Erythroblast (primary cell): ENCODE measurements around the gene CD22.
"Not testable (repeated sequence)": the region's sequence is repeated elsewhere in the genome, so short reads cannot be mapped to it uniquely, and the experiment has no call there.

Experiments
- DNase-seq, 2 experiments: peaks; one replicate each; lab custom pipeline; 2025; lab: John Stamatoyannopoulos, UW
- GATA1 ChIP-seq: IDR thresholded peaks from 2 replicates; pipeline ENCODE4 v1.6.1; 2011; ENCODE audit warnings: low read depth, mild to moderate bottlenecking, control low read depth, low read length, moderate library complexity
- POLR2A ChIP-seq: IDR thresholded peaks from 2 replicates; pipeline ENCODE4 v1.6.1; 2011; ENCODE audit warnings: mild to moderate bottlenecking, low read length

Gene CD22

DNA sequence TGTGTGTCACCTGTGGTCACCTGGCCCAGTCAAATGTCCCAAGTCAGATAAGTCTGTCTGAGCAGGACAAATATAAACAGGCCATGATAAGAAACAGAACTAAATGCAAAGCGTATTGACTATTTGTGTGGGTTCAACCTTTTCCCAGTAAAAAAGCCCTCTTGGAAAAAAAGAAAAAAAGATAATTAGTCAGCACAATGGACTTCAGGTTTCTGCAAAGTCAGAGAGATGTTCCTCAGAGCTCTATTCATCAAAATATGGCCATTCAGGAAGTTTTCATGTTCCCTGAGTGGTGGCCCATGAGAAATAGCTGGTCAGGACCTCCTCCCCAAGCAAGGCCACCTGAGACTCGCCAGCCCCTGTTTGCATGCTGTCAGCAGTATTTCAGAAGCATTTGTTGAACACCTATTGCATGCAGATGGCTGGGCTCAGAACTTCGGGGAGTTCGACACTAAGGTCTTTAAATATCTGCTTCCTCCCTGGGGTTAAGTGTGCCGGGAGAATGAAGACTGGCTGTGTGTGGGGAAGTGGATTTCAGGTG lies 32.0 kb downstream of the CD22 start:
- no peak for TF ChIP-seq POLR2A
- TF ChIP-seq GATA1: no peak
- DNase-seq: no peak

DNA sequence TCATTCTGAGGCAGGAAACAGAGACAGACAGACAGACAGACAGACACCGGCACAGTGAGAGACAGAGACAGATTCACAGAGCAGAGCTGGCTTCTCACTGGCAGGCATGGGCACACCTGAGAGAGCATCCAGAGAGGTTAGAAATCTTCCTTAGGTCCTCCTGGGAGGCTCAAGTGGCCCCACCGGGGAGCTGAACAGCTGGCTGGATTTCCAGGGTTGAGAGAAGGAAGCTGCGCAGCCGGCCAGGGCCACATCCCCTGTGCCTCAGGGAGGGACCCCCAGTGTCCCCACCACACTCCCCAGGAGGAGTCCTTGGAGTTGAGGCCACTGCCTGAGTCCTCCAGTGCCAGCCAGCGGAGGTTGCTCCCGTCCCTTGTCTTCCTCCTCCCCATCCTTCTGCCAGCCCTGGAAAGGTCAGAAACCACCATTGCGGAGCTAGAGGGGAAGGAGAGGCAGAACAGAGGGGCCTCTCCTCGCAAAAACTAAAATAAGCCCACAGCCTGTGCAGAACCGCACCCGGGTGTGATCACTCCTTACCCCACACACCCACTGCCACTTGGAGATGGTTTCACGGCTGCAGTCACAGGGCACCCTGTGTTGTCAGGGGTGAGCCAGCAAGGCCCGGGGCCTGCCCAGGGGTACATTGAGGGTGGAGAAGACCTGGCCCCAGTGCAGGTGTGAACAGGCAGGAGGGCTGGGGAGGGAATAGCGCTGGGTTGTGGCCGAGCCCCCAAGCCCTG lies 33.4 kb downstream of the CD22 start:
- no peak for DNase-seq
- TF ChIP-seq GATA1: no peak
- TF ChIP-seq POLR2A: no peak

DNA sequence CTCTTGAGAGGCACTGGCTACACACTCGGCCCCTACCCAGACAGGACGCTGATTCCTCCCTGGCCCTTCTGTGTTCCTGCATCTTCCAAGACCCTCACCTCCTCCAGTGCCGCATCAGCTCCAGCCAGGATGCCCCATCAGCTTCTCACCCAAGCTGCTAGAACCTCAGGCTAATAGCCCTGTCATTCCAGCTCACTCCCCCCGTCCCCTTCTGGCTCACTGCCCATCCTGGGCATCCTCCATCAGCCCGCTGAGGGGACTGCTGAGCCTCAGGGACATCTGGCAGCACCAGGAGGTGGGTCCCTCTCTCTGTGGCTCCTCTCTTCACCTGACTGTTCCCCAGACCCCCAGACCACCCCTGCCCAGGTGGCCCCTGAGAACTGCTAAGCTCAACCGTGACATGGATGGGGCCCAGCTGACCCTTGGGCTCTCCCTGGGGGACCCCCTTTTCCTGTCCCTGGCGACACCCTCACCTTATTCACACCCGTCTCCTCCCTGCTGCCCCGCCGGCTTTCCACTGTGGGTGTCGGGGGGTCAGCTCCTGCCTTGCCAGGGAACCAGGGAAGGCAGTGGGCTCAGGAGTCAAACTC lies 34.1 kb downstream of the CD22 start:
- TF ChIP-seq GATA1: no peak
- TF ChIP-seq POLR2A: no peak
- DNase-seq: no peak

DNA sequence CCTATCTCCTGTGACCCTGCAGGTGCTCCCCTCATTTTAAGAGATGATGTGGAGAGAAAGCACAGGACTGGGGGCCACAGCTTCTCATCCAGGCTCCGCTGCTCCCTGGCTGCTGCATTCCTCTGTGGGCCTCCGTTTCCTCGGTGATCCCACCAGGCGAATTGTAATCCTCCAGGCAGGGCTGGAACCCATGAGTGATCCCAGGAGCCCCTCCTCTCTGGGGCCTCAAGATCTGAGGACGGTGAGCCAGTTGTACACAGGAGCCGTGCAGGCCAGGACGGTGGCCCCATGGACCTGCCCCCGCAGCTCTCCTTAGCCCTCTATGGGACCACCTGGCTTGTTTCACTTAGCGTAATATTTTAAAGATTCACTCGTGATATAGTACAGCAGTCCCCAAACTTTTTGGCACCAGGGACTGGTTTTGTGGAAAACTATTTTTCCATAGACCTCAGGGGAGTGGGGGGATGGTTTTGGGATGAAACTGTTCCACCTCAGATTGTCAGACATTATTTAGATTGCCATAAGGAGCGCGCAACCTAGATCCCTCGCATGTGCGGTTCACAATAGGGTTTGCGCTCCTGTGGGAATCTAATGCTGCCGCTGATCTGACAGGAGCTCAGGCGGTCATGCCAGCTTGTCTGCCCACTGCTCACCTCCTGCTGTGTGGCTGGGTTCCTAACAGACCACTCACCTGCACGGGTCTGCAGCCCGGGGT lies 34.9 kb downstream of the CD22 start:
- DNase-seq: no peak
- TF ChIP-seq POLR2A: no peak
- no peak for TF ChIP-seq GATA1

GRCh38 chr19:35365303-35365702 lies 36.3 kb downstream of the CD22 start:
- no peak for DNase-seq
- TF ChIP-seq POLR2A: no peak
- TF ChIP-seq GATA1: no peak

DNA sequence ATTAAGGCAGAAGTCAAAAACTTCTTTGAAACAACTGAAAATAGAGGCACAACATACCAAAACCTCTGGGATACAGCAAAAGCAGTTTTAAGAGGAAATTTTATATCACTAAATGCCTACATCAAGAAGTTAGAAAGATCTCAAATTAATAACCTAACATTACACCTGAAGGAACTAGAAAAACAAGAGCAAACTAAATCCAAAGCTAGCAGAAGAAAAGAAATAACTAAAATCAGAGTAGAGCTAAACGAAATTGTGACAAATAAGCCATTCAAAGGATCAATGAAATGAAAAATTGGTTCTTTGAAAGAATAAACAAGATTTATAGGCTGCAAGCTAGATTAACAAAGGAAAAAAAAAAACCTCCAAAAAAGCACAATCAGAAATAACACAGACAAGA lies 39.4 kb downstream of the CD22 start:
- DNase-seq: no peak
- TF ChIP-seq POLR2A (no peak), GATA1 (no peak)

GRCh38 chr19:35369522-35369921 lies 40.5 kb downstream of the CD22 start:
- DNase-seq: no peak
- TF ChIP-seq GATA1 (no peak), POLR2A (no peak)

GRCh38 chr19:35370722-35371121 lies 41.7 kb downstream of the CD22 start, which contains the start of gene GPR42:
Gene GPR42 (plus strand): TSS chr19:35371068. CDS start chr19:35371360, 292 bp downstream.
- no peak for TF ChIP-seq POLR2A
- DNase-seq: no peak

- no peak for TF ChIP-seq POLR2A
- TF ChIP-seq GATA1: no peak
- DNase-seq: no peak
These were observed 44.5 kb downstream of the CD22 start for GRCh38 chr19:35373492-35373891.

DNA sequence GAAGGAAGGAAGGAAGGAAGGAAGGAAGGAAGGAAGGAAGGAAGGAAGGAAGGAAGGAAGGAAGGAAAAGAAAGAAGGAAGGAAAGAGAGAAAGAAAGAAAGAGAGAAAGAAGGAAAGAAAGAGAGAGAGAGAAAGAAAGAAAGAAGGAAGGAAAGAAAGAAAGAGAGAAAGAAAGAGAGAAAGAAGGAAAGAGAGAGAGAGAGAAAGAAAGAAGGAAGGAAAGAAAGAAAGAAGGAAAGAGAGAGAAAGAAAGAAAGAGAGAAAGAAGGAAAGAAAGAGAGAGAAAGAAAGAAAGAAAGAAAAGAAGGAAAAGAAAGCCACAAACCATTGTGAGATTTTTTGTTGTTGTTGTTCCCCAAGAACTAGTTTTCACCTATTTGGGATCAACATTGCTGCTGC lies 45.0 kb downstream of the CD22 start:
- not testable (repeated sequence) for DNase-seq

DNA sequence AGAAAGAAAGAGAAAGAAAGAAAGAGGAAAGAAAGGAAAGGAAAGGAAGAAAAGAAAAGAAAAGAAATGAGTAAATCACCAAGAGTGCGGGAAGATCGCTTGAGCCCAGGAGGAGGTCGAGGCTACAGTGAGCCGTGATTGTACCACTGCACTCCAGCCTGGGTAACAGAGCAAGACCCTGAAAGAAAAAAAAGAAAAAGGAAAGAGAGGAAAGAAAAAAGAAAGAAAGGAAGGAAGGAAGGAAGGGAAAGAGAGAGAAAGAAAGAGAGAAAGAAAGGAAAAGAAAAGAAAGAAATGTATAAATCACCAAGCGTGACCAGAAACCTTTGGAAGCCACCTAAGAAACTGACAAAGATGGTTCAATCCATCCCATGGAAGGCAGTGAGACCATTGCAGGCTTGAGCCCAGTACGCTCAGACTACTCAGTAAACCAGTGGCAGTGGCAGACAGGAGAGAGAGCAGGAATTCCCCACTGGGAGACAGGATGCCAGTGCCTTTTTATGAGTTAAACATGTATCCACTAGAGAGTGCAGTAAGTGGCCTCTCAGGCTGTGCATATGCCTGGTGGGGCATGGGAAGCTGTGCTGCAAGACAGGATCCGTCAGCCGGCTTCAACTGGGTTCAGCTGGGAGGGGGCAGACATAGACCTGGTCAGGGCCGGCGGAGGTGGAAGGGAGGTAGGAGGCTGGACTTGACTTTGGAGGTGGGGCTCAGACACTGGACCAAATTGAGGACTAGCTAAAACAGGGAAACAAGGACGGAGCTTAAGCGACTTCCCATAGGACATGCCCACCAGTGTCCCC lies 46.7 kb downstream of the CD22 start:
- TF ChIP-seq POLR2A: no peak
- TF ChIP-seq GATA1: no peak

GRCh38 chr19:35377656-35378055 lies 48.7 kb downstream of the CD22 start:
- no peak for DNase-seq
- TF ChIP-seq GATA1 (no peak), POLR2A (no peak)

More for the DNA sequence above, 46.7 kb downstream of the CD22 start:
- no peak for DNase-seq

DNA sequence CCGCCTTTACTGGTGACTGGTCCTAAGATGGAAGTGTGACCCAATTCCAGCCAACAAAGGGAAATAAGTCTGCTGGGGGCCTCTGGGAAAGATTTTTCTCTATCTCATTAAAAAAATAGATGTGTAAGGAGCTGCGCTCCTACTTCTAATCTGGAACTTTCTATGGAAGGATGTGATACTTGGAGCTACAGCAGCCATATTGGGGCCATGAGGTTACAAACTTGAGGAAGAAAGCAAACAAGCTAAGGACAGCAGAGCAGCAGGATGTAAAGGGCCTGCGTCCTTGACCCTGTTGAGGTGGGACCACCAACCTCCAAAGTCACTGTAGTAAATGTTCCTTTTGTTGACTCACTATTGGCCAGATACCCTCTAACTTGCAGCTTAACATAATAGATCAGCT lies 49.4 kb downstream of the CD22 start:
- DNase-seq: no peak
- no peak for TF ChIP-seq POLR2A
- no peak for TF ChIP-seq GATA1

DNA sequence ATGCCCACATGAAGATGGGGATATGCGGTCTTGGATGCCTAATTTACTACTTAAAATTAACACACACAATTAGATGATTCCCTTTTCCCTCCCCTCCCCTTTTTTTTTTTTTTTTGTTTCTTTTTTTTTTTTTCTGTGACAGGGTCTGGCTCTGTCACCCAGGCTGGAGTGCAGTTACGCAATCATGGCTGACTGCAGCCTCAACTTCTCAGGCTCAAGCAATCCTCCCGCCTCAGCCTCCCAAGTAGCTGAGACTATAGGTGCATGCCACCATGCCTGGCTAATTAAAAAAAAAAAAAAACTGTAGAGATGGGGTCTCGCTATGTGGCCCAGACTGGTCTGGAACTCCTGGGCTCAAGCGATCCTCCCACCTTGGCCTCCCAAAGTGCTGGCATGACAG lies 50.6 kb downstream of the CD22 start:
- not testable (repeated sequence) for DNase-seq
